SU-DHL-6 (cell line): ENCODE measurements around the gene GATD1.

Source experiments
- CTCF ChIP-seq: fragments of 200-600 bp; sonication (generic); IDR thresholded peaks from one replicate; pipeline ENCODE4 v1.5.1; 2017; ENCODE audit warnings: antibody characterized with exemption, mild to moderate bottlenecking, low read length, moderate library complexity; ENCODE audit not compliant: insufficient read depth, poor library complexity, severe bottlenecking
- EZH2phosphoT487 ChIP-seq: fragments of 200-600 bp; sonication (generic), shearing (Covaris generic); conservative IDR thresholded peaks from 2 replicates; pipeline ENCODE4 v1.6.1; 2018; ENCODE audit warnings: mild to moderate bottlenecking, antibody characterized with exemption, low read length, moderate library complexity, mixed read lengths

GRCh38 chr11:818396-819128 lies 41.3 kb upstream of the GATD1 start, which contains the start of gene PNPLA2:
- TF ChIP-seq CTCF = no peak
- TF ChIP-seq EZH2phosphoT487 = no peak
